ACC112 (cell line): ENCODE results near the gene B9D2.
A peak's percentile ranks its signal among the peaks of the same experiment; 100 is the strongest.

Experiments
- H2AFZ ChIP-seq: fragments of 200-600 bp; sonication (generic); one replicate; pipeline ENCODE4 v1.6.0; 2017; ENCODE audit warnings: antibody characterized with exemption, low read length; ENCODE audit not compliant: unreplicated experiment
- H3K27ac ChIP-seq: fragments of 200-600 bp; sonication (generic); 2 replicates; pipeline ENCODE4 v1.5.1; 2014; ENCODE audit warnings: low read depth, mild to moderate bottlenecking, antibody characterized with exemption, low read length, moderate library complexity
- H3K27me3 ChIP-seq: fragments of 200-600 bp; sonication (generic); 2 replicates; pipeline ENCODE4 v1.6.1; 2014; ENCODE audit warnings: mild to moderate bottlenecking, antibody characterized with exemption, low read length, moderate library complexity, mixed read lengths; ENCODE audit not compliant: insufficient read depth
- H3K36me3 ChIP-seq: fragments of 200-600 bp; sonication (generic); 2 replicates; pipeline ENCODE4 v1.6.1; 2016; ENCODE audit warnings: mild to moderate bottlenecking, antibody characterized with exemption, low read length, moderate library complexity, mixed read lengths; ENCODE audit not compliant: insufficient read depth
- H3K4me1 ChIP-seq: fragments of 200-600 bp; sonication (generic); one replicate; pipeline ENCODE4 v1.6.1; 2016; ENCODE audit warnings: low read length, mixed read lengths; ENCODE audit not compliant: insufficient read depth, unreplicated experiment, control insufficient read depth
- H3K4me3 ChIP-seq: fragments of 200-600 bp; sonication (generic); 2 replicates; pipeline ENCODE4 v1.5.1; 2014; ENCODE audit warnings: mild to moderate bottlenecking, low read depth, low read length
- H3K79me2 ChIP-seq: fragments of 200-600 bp; sonication (generic); one replicate; pipeline ENCODE4 v1.6.0; 2016; ENCODE audit warnings: low read length; ENCODE audit not compliant: control insufficient read depth, unreplicated experiment, insufficient read depth

Gene B9D2

GRCh38 chr19:41327576-41328156, 36.3 kb downstream of the B9D2 start:
- no peak overlapping the region for H3K4me3 ChIP-seq
- peak overlapping the region; percentile 41; the same call in 1 of the 2 replicates for H3K27ac ChIP-seq

GRCh38 chr19:41327076-41327575, 36.8 kb downstream of the B9D2 start:
- 0 out of 2 replicates have a peak, but pooled peaks cover 5% of the 10 kb centered on the region for H3K36me3 ChIP-seq
- no peaks in the 10 kb centered on the region for H3K27me3 ChIP-seq
- no peak overlapping the region for H3K4me3 ChIP-seq
- H3K27ac ChIP-seq: peak overlapping the region; percentile 41
- H3K79me2 ChIP-seq: peaks cover 2% of the 10 kb centered on the region
- no peak overlapping the region for H2AFZ ChIP-seq
- peaks cover 53% of the 10 kb centered on the region for H3K4me1 ChIP-seq

More at GRCh38 chr19:41327576-41328156, 36.3 kb downstream of the B9D2 start:
- peaks cover 47% of the 10 kb centered on the region for H3K4me1 ChIP-seq
- no peaks in the 10 kb centered on the region for H3K27me3 ChIP-seq
- H3K36me3 ChIP-seq: 0 out of 2 replicates have a peak, but pooled peaks cover 5% of the 10 kb centered on the region
- H2AFZ ChIP-seq: no peak overlapping the region
- peaks cover 2% of the 10 kb centered on the region for H3K79me2 ChIP-seq

DNA sequence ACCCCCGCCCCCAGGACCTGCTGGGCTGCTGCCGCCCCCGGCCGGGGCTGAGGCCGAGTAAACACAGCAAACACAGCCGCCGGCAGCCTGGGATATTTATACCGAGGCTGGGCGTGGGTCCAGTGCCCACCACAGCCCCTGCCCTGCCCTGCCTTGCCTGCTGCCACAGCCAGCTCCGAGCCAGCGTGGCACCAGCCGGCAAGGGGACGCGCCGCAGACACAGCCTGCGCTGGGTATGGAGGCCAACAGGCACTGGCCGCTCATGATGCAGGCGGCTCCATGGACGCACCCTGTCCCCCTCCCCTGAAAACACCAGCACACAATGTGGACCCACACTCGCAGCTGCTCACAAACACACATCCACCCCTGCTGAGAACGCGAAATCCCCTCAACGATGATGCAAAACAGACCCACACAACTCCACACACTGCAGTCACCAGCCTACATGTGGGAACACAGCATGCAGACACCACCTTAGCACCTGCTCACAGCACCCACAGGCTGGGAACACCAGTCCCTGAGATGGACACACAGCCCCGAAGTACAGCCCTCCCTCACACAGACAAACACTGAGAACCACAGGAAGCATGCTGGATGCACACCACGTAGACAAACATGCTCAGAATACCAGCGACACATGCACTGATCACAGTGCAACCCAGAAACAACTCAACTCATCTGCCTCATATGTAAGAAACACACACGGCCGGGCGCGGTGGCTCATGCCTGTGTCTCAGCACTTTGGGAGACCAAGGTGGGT, 37.8 kb downstream of the B9D2 start:
- H3K79me2 ChIP-seq: peaks cover 2% of the 10 kb centered on the region
- 0 out of 2 replicates have a peak, but pooled peaks cover 5% of the 10 kb centered on the region for H3K36me3 ChIP-seq
- peaks cover 61% of the 10 kb centered on the region for H3K4me1 ChIP-seq

DNA sequence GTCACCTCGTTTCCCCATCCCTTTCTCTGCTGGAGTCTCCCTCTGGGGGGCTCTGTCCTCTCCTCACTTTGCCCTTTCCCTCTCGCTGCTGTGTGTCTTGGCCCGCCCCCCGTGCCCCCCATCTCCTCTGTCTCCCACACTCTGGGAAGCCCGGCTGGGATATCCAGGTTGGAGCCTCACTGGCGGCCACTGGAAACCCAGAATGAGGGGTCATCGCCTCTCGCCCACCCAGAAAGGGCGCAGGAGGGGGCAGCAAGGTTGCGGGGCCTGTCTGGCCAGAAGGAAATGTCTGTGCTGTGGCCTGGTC, 38.4 kb downstream of the B9D2 start:
- Histone ChIP-seq H2AFZ (no peak overlapping the region), H3K36me3 (0 out of 2 replicates have a peak, but pooled peaks cover 5% of the 10 kb centered on the region), H3K4me3 (no peak overlapping the region), H3K4me1 (peaks cover 61% of the 10 kb centered on the region), H3K27ac (peak overlapping the region; percentile 100), H3K27me3 (no peaks in the 10 kb centered on the region), H3K79me2 (peaks cover 2% of the 10 kb centered on the region)

More for the DNA sequence above, 37.8 kb downstream of the B9D2 start:
- Histone ChIP-seq H2AFZ (no peak overlapping the region), H3K27me3 (no peaks in the 10 kb centered on the region), H3K27ac (peak overlapping the region; percentile 100), H3K4me3 (peak overlapping the region; percentile 19; the same call in 1 of the 2 replicates)

DNA sequence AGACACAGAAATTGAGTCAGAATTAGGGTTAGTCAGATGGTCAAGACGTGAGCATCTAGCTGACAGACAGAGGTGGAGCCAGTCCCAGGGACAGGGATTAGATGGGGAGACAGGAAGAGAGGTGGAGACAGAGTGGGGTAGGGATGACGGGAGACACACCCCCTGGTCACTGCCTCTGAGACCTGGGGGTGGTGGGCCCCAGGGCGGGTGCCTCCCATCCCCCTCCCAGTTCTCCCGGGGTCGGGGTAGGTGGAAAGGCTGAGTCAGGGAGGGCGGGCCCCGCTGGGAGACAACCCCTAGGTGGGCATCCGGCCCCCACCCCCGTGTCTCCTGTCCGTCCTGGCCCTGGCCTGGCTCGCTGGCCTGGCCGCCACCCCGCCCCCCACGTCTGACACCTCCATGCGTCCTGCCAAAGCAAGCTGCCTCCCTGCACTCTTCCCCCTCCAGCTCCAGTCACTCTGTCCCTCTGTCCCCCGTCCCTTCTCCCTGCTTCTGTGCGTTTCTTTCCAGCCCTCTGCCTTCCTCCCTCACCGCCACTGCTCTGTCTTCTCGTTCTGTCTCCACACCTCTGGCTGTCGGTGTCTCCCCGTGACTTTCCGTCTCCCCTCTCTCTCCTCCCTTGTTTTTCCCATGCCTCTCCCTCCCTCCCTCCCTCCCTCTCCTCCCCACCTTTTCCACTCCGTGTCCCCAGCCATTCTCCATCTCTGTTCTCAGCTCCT, 38.9 kb downstream of the B9D2 start:
- peaks cover 61% of the 10 kb centered on the region for H3K4me1 ChIP-seq
- H2AFZ ChIP-seq: no peak overlapping the region
- H3K27me3 ChIP-seq: no peaks in the 10 kb centered on the region
- no peak overlapping the region for H3K4me3 ChIP-seq
- peak overlapping the region; percentile 100 for H3K27ac ChIP-seq
- H3K36me3 ChIP-seq: 0 out of 2 replicates have a peak, but pooled peaks cover 5% of the 10 kb centered on the region
- H3K79me2 ChIP-seq: peaks cover 2% of the 10 kb centered on the region

DNA sequence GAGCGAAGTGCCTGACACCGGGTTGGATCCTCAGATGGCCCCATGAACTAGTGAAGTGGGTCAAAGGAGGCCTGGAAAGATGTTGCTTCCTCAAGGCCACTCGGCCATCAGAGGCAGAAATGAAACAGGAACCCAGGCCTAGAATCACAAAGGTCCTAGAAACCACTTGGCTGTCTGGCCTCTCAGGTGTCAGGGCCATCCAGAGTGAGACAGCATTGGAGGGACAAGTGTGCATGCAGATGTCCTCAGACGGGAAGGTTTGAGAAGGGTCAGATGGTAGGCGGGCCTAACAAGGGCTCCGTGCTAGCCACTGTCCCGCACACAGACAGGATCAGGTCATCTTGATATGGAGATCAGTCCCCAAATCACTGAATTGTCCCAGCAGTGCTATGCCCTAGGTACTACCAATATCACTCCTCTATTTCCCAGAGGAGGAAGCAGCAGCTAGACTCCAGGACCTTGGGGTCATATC, 39.7 kb downstream of the B9D2 start:
- H3K36me3 ChIP-seq: 0 out of 2 replicates have a peak, but pooled peaks cover 5% of the 10 kb centered on the region
- H3K27ac ChIP-seq: peak overlapping the region; percentile 100
- H3K4me1 ChIP-seq: peaks cover 61% of the 10 kb centered on the region
- peaks cover 2% of the 10 kb centered on the region for H3K79me2 ChIP-seq
- no peaks in the 10 kb centered on the region for H3K27me3 ChIP-seq
- H3K4me3 ChIP-seq: peak overlapping the region; percentile 34; the same call in 1 of the 2 replicates
- no peak overlapping the region for H2AFZ ChIP-seq

DNA sequence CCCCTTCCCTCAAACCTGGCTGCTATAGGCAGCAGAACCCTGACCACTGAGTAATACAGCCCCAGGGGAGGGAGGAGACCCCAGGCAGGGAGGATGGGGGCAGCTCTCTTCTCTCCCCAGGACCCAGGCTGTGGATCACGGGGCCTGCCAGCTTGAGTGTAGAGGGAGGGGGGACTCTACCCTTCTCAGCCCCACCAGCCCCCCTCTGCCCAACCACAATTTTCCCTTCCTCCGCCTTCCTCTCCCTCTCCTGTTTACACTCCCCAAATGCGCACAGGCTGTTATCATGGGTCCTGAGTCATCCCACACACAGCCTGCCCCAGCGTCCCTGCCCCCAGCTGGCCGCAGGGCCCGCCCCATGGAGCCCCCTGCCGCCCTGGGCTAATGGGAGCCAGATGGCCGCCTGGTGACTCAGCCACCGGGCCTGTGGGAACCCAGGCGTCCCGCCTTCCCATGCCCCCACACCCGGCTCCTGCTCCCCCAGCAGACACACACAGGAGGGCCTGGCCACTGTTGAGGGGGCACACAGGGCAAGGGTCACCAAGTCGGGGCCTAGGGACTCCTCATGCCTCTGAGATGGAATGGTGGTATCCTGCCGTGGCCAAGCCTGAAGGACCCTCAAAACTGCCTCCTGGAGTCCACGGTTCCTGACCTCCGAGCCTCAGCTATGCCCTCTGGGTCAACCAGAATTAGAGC, 40.4 kb downstream of the B9D2 start:
- Histone ChIP-seq H3K4me3 (peak overlapping the region; percentile 59; the same call in 1 of the 2 replicates), H3K79me2 (peaks cover 2% of the 10 kb centered on the region), H3K27ac (peak overlapping the region; percentile 100), H3K4me1 (peaks cover 61% of the 10 kb centered on the region), H2AFZ (no peak overlapping the region), H3K27me3 (no peaks in the 10 kb centered on the region), H3K36me3 (0 out of 2 replicates have a peak, but pooled peaks cover 5% of the 10 kb centered on the region)

DNA sequence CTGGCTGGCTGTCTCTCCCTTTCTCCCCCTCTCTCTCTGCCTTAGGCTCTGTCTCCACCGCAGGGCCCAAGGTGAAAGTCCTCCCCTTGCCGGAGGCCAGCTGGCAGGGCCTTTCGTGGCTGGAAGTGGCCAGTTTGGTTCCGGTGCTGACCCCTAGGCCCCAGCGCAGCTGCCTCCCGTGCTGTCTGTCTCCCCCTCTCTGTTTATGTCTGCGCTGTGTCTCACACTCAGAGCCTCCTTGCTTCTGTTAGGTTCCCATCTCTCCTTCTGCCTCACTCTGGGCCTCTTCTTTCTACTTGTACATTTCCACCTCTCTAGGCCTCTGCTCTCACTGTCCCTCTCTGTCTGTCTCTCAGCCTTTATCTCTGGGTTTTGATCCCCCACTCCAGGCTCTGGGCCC, 40.9 kb downstream of the B9D2 start:
- peaks cover 61% of the 10 kb centered on the region for H3K4me1 ChIP-seq
- H3K27ac ChIP-seq: peak overlapping the region; percentile 100
- 0 out of 2 replicates have a peak, but pooled peaks cover 2% of the 10 kb centered on the region for H3K36me3 ChIP-seq
- no peaks in the 10 kb centered on the region for H3K27me3 ChIP-seq
- H3K4me3 ChIP-seq: peak overlapping the region; percentile 59; the same call in 1 of the 2 replicates
- H2AFZ ChIP-seq: no peak overlapping the region
- peaks cover 2% of the 10 kb centered on the region for H3K79me2 ChIP-seq

GRCh38 chr19:41322451-41322850, 41.5 kb downstream of the B9D2 start:
- Histone ChIP-seq H3K27me3 (no peaks in the 10 kb centered on the region), H3K36me3 (no peaks in the 10 kb centered on the region), H3K27ac (peak overlapping the region; percentile 100), H3K4me1 (peaks cover 56% of the 10 kb centered on the region), H3K4me3 (no peak overlapping the region), H3K79me2 (peaks cover 2% of the 10 kb centered on the region), H2AFZ (no peak overlapping the region)
